K562 (cell line): ENCODE results near the gene EVPL. TPM values are rescaled to one million over a fixed set of nuclear protein-coding genes. Genes with fewer than 3 reads are reported as not detected.

Experiments
- AFF1 ChIP-seq, 2 experiments: fragments of 450-650 bp; IDR thresholded peaks; 2 replicates each; pipeline ENCODE4 v1.6.1; 2018; ENCODE audit warnings: mild to moderate bottlenecking in 2 of 2, low read depth in 1 of 2; ENCODE audit not compliant: partially characterized antibody in 2 of 2
- HLTF ChIP-seq: fragments of 450-650 bp; IDR thresholded peaks from 2 replicates; pipeline ENCODE4 v1.6.1; 2016
- MGA ChIP-seq: fragments of 450-650 bp; IDR thresholded peaks from 2 replicates; pipeline ENCODE4 v1.6.1; 2016; ENCODE audit warnings: mild to moderate bottlenecking, moderate library complexity
- TAF15 ChIP-seq: fragments of 200-400 bp; formaldehyde crosslinking; IDR thresholded peaks from 2 replicates; pipeline ENCODE4 v1.6.1; 2017; ENCODE audit warnings: mild to moderate bottlenecking, low read depth, low read length, moderate library complexity
- ZC3H4 ChIP-seq: sonication (generic); formaldehyde crosslinking; IDR thresholded peaks from 2 replicates; pipeline ENCODE4 v1.9.0; 2021; ENCODE audit warnings: missing genetic modification reagents, borderline replicate concordance
- ZNF75A ChIP-seq: fragments of 450-650 bp; formaldehyde crosslinking; IDR thresholded peaks from 2 replicates; pipeline ENCODE4 v1.4.0; 2020; ENCODE audit warnings: mild to moderate bottlenecking
- polyA plus RNA-seq, 8 experiments: library from polyadenylated mRNA; depleted of rRNA in 4 of 8; stranded (reverse) in 5 of 8; unstranded in 3 of 8; fragments of >200 nt; fragmentation: Nextera tagmentation in 2 of 8; fragmentation: Illumina TruSeq in 1 of 8; extraction: Ambion mirVana in 2 of 8; extraction: Trizol in 1 of 8; gene quantifications; 2 replicates each; pipeline versions ENCODE4 v1.2.1 to v1.2.3, GENCODE V29; 2011 to 2014; ENCODE audit warnings: inconsistent platforms in 1 of 8, missing spikeins in 1 of 8
- total RNA-seq, 7 experiments: library from RNA; depleted of rRNA in 6 of 7; stranded (reverse); fragments of >200 nt in 6 of 7; fragmentation: Illumina TruSeq in 2 of 7; extraction: Trizol in 2 of 7; gene quantifications; 2 replicates each; pipeline versions ENCODE4 v1.2.1 to v1.2.3, GENCODE V29; 2011 to 2021; ENCODE audit warnings: low replicate concordance in 1 of 7

Gene EVPL
- total and polyA plus RNA-seq, 9 of the 15 experiments (the other 6 are each of a cell fraction or from before 2014, with no cell fraction given), result 0.08 to 0.18 (median 0.16) TPM; not detected in 5

GRCh38 chr17:75979705-75980187 is 47.4 kb downstream of the EVPL start (continued):
- no peak for TF ChIP-seq MGA
- peak; percentile 90; the same call in 1 of the 2 replicates for TF ChIP-seq ZC3H4 (CRISPR knock-in tag)
- TF ChIP-seq ZNF75A, result no peak
- TF ChIP-seq TAF15, result no peak
- TF ChIP-seq AFF1 (IDR thresholded peaks at IDR 0.05; ENCODE audit: low read depth in 1 of 2, partially characterized antibody in 2 of 2), result no peak
- no peak for TF ChIP-seq HLTF
